Fibroblast of lung (primary cell): ENCODE data around the gene SEMA5A. TPM values are rescaled to one million over a fixed set of nuclear protein-coding genes. Genes with fewer than 3 reads are reported as not detected.

Experiments used
- DNase-seq, 2 donors: peaks; one replicate each; pipeline versions ENCODE4 v3.0.0 to v3.0.0-alpha.2; 2010; ENCODE audit warnings: low read depth in 2 of 2
- H2AFZ ChIP-seq: 2 replicates; pipeline ENCODE4 v1.5.1; 2012; ENCODE audit warnings: low read length, control low read depth, inconsistent platforms
- H3K27ac ChIP-seq: 2 replicates; pipeline ENCODE4 v1.5.1; 2011; ENCODE audit warnings: low read length, control low read depth; ENCODE audit not compliant: insufficient read depth
- H3K27me3 ChIP-seq: 2 replicates; pipeline ENCODE4 v1.5.1; 2011; ENCODE audit warnings: mild to moderate bottlenecking, low read length; ENCODE audit not compliant: control insufficient read depth, insufficient read depth
- H3K36me3 ChIP-seq: 2 replicates; pipeline ENCODE4 v1.5.1; 2011; ENCODE audit warnings: low read length; ENCODE audit not compliant: control insufficient read depth, insufficient read depth
- H3K4me1 ChIP-seq: 2 replicates; pipeline ENCODE4 v1.5.1; 2011; ENCODE audit warnings: low read length; ENCODE audit not compliant: control insufficient read depth, insufficient read depth; ENCODE audit errors: extremely low read depth
- H3K4me2 ChIP-seq: 2 replicates; pipeline ENCODE4 v1.5.1; 2011; ENCODE audit warnings: low read length, control low read depth; ENCODE audit not compliant: insufficient read depth; ENCODE audit errors: extremely low read depth
- H3K4me3 ChIP-seq, 4 experiments: fragments of 200-600 bp in 1 of 4; sonication (generic) in 1 of 4; replicated peaks in 1 of 4; 2 replicates each; pipeline ENCODE4 v1.5.1; 2011 to 2016; ENCODE audit warnings: low read length in 4 of 4, low read depth in 3 of 4, mild to moderate bottlenecking in 3 of 4, control low read depth in 2 of 4, inconsistent platforms in 1 of 4, mixed read lengths in 1 of 4; ENCODE audit not compliant: insufficient read depth in 1 of 4; ENCODE audit errors: control extremely low read depth in 1 of 4
- H3K79me2 ChIP-seq: 2 replicates; pipeline ENCODE4 v1.5.1; 2012; ENCODE audit warnings: mild to moderate bottlenecking, low read length, inconsistent platforms; ENCODE audit not compliant: control insufficient read depth, insufficient read depth
- H3K9ac ChIP-seq: 2 replicates; pipeline ENCODE4 v1.5.1; 2011; ENCODE audit warnings: mild to moderate bottlenecking, low read length, control low read depth; ENCODE audit not compliant: insufficient read depth
- H3K9me3 ChIP-seq: 2 replicates; pipeline ENCODE4 v1.5.1; 2012; ENCODE audit warnings: low read depth, low read length; ENCODE audit not compliant: control insufficient read depth, insufficient read depth
- H4K20me1 ChIP-seq: 2 replicates; pipeline ENCODE4 v1.5.1; 2011; ENCODE audit warnings: low read length; ENCODE audit not compliant: control insufficient read depth, insufficient read depth; ENCODE audit errors: extremely low read depth
- CTCF ChIP-seq, 2 donors: IDR thresholded peaks in 1 of 2; conservative IDR thresholded peaks in 1 of 2; 1 replicate in 1 of 2; 2 replicates in 1 of 2; pipeline ENCODE4 v1.5.1; 2011 to 2012; ENCODE audit warnings: low read length in 2 of 2, control low read depth in 1 of 2, inconsistent platforms in 1 of 2, low read depth in 1 of 2, mild to moderate bottlenecking in 1 of 2
- EZH2 ChIP-seq: IDR thresholded peaks from 2 replicates; pipeline ENCODE4 v1.5.1; 2012; ENCODE audit warnings: low read length, control low read depth, mild to moderate bottlenecking; ENCODE audit errors: missing control alignments
- polyA plus RNA-seq, 2 donors: library from polyadenylated mRNA; depleted of rRNA in 1 of 2; stranded (reverse) in 1 of 2; unstranded in 1 of 2; fragments of >200 nt; gene quantifications; 2 replicates each; pipeline ENCODE4 v1.2.1, GENCODE V29; 2011 to 2012; ENCODE audit warnings: missing spikeins in 1 of 2
- total RNA-seq: library from RNA; depleted of rRNA; stranded (reverse); fragments of >200 nt; gene quantifications from 2 replicates; pipeline ENCODE4 v1.2.1, GENCODE V29; 2014

The SEMA5A gene
- total and polyA plus RNA-seq, 2 donors (not counting 1 experiment from before 2014, with no cell fraction given): 30.6 to 49.0 TPM

DNA sequence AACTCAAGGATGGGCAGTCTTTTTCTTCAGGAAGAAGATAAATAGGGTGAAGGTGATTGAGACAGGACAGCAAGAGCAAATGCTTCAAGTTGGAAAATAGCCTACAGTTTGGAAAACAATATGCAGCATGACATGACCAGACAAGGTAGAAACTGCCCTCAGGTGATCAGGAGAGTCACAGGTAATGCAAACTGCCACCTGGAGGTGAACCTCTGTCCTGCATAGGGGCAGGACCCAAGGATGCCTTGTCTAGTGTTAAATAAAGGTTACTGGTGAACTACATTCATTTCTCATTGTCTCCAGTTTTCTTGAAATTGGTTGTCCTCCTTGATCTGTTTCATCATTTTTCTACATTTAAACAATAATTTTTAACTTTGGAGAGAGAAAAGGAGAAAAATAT lies 232.1 kb downstream of the SEMA5A start:
- H2AFZ ChIP-seq: no peak overlapping the region
- H3K4me1 ChIP-seq: no peaks in the 10 kb centered on the region
- no peaks in the 10 kb centered on the region for H3K79me2 ChIP-seq
- no peaks in the 10 kb centered on the region for H3K36me3 ChIP-seq
- no peak for TF ChIP-seq EZH2
- no peak for TF ChIP-seq CTCF (conservative IDR thresholded peaks at IDR 0.05 in 1 of 2, IDR thresholded peaks at IDR 0.05 in 1 of 2; ENCODE audit: low read depth in 1 of 2, low read length in 2 of 2)
- no peaks in the 10 kb centered on the region for H4K20me1 ChIP-seq
- no peak overlapping the region for H3K4me2 ChIP-seq
- no peak overlapping the region for H3K4me3 ChIP-seq
- no peaks in the 10 kb centered on the region for H3K27me3 ChIP-seq
- H3K9ac ChIP-seq: no peak overlapping the region
- H3K9me3 ChIP-seq: no peaks in the 10 kb centered on the region
- no peak overlapping the region for H3K27ac ChIP-seq
- DNase-seq: no peak

DNA sequence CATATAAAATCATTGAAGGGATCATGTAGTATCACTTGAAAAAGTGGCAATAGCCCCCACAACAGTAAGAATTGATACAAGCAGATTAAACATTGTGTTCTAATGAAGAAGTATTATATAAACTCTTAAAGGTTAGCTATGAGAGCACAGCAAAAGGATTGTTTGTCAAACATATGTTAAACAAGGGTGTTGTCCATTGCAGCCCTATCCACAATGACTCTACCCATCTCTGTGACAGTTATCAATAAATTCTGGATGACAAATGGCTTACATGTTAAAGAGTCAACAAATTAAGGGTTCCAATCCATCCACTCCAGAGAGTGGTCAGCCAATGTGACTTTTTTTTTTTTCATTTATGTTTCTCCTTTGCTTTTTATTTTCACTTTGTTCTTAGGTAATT lies 238.7 kb downstream of the SEMA5A start:
- no peaks in the 10 kb centered on the region for H3K27me3 ChIP-seq
- TF ChIP-seq EZH2 (no peak), CTCF (conservative IDR thresholded peaks at IDR 0.05 in 1 of 2, IDR thresholded peaks at IDR 0.05 in 1 of 2; ENCODE audit: low read depth in 1 of 2, low read length in 2 of 2) (no peak)
- H3K4me2 ChIP-seq: no peak overlapping the region
- H3K9ac ChIP-seq: no peak overlapping the region
- H3K4me3 ChIP-seq: no peak overlapping the region
- H4K20me1 ChIP-seq: no peaks in the 10 kb centered on the region
- H3K27ac ChIP-seq: no peak overlapping the region
- no peaks in the 10 kb centered on the region for H3K4me1 ChIP-seq
- no peak for DNase-seq
- H3K36me3 ChIP-seq: no peaks in the 10 kb centered on the region
- no peak overlapping the region for H2AFZ ChIP-seq
- no peaks in the 10 kb centered on the region for H3K9me3 ChIP-seq
- no peaks in the 10 kb centered on the region for H3K79me2 ChIP-seq

DNA sequence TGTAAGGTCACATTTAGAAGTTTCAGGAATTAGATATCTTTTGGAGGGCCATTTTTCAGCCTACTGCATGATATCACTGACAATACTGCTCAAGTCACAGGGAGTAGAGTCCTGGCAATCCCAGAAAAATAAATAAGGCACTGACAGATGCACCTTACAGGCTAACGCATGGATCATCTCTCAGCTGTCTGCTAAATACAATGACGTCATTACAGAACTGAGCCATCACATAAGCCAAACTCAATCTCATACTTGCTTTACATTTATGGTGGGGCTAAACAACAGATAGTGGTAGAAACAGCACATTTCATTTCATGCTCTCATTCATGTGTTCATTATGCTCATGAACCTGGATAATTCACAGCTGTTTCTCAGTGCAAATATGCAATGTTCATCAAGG lies 243.7 kb downstream of the SEMA5A start:
- no peaks in the 10 kb centered on the region for H3K36me3 ChIP-seq
- no peaks in the 10 kb centered on the region for H3K4me1 ChIP-seq
- H3K27me3 ChIP-seq: no peaks in the 10 kb centered on the region
- no peak overlapping the region for H3K4me3 ChIP-seq
- H3K79me2 ChIP-seq: no peaks in the 10 kb centered on the region
- TF ChIP-seq CTCF (conservative IDR thresholded peaks at IDR 0.05 in 1 of 2, IDR thresholded peaks at IDR 0.05 in 1 of 2; ENCODE audit: low read depth in 1 of 2, low read length in 2 of 2) (no peak), EZH2 (no peak)
- H3K27ac ChIP-seq: no peak overlapping the region
- no peak overlapping the region for H3K4me2 ChIP-seq
- peak; percentile 26 to 28 for DNase-seq
- no peak overlapping the region for H2AFZ ChIP-seq
- H3K9ac ChIP-seq: no peak overlapping the region
- H4K20me1 ChIP-seq: no peaks in the 10 kb centered on the region
- no peaks in the 10 kb centered on the region for H3K9me3 ChIP-seq
